Colonic mucosa (tissue), 4 donors: ENCODE measurements around the gene SMAP2. TPM values are rescaled to one million over a fixed set of nuclear protein-coding genes. Genes with fewer than 3 reads are reported as not detected.
"Not testable (repeated sequence)": the region's sequence is repeated elsewhere in the genome, so short reads cannot be mapped to it uniquely, and the experiment has no call there.

Source experiments
- DNase-seq: peaks from one replicate; pipeline ENCODE4 v3.0.0-alpha.2; 2020
- H3K27ac ChIP-seq: fragments of 200-600 bp; one replicate; pipeline ENCODE4 v1.8.0; 2021
- H3K27me3 ChIP-seq: fragments of 200-600 bp; one replicate; pipeline ENCODE4 v1.8.0; 2021
- H3K36me3 ChIP-seq: fragments of 200-600 bp; one replicate; pipeline ENCODE4 v1.8.0; 2021
- H3K4me1 ChIP-seq: fragments of 200-600 bp; one replicate; pipeline ENCODE4 v1.8.0; 2021; ENCODE audit warnings: mild to moderate bottlenecking
- H3K4me3 ChIP-seq: fragments of 200-600 bp; one replicate; pipeline ENCODE4 v1.8.0; 2021
- H3K9ac ChIP-seq, 2 donors: one replicate each; pipeline ENCODE4 v1.7.0; 2013; ENCODE audit warnings: control low read depth in 2 of 2, low read depth in 2 of 2, low read length in 2 of 2
- H3K9me3 ChIP-seq: fragments of 200-600 bp; one replicate; pipeline ENCODE4 v1.8.0; 2021
- CTCF ChIP-seq: fragments of 200-600 bp; IDR thresholded peaks from one replicate; pipeline ENCODE4 v1.8.0; 2022; ENCODE audit warnings: antibody characterized with exemption, mild to moderate bottlenecking
- intact Hi-C: fragments of 100-400 bp; cut with DNase I; formaldehyde crosslinking; loops from one replicate; pipeline ENCODE4 v1.14.1; 2022
- total RNA-seq, 2 donors: library from RNA; stranded (reverse); fragmentation: NEBNext Ultra II Directional in 1 of 2; extraction: Animal tissue kit (Norgen Biotek cat#: 25700) in 1 of 2; gene quantifications; one replicate each; pipeline ENCODE4 v1.2.1, GENCODE V29; 2021
- donor health status: healthy.
- donor health status: DM: no; HTN: no; CAD: no.
- donor health status: DM: no; HTN: no; CAD: no.

The SMAP2 gene
- total RNA-seq, 2 donors from 2014 or later, result 25.9 to 31.5 TPM

- no peak overlapping the region for H3K4me3 ChIP-seq
- DNase-seq, result no peak
- H3K4me1 ChIP-seq, result peaks cover 4% of the 10 kb centered on the region
- H3K36me3 ChIP-seq, result no peaks in the 10 kb centered on the region
- H3K9me3 ChIP-seq, result no peaks in the 10 kb centered on the region
- no peak overlapping the region for H3K9ac ChIP-seq
- no peak overlapping the region for H3K27ac ChIP-seq
- intact Hi-C loops, result loop anchor here (2.0 to 5.0 kb wide), 3 partner anchors 63 to 257 kb away; no protein-coding TSS in a partner anchor
- H3K27me3 ChIP-seq, result no peaks in the 10 kb centered on the region
- TF ChIP-seq CTCF, result no peak
Measured at GRCh38 chr1:40339420-40340323, 33.9 kb upstream of the SMAP2 start.

GRCh38 chr1:40341491-40342380, 31.8 kb upstream of the SMAP2 start:
- no peak for TF ChIP-seq CTCF
- Histone ChIP-seq H3K4me3 (no peak overlapping the region), H3K27ac (no peak overlapping the region), H3K4me1 (peaks cover 4% of the 10 kb centered on the region), H3K27me3 (no peaks in the 10 kb centered on the region), H3K36me3 (no peaks in the 10 kb centered on the region), H3K9ac (no peak overlapping the region), H3K9me3 (no peaks in the 10 kb centered on the region)
- intact Hi-C loops, result loop anchor here (2.0 to 5.0 kb wide), 3 partner anchors 61 to 259 kb away; no protein-coding TSS in a partner anchor
- DNase-seq, result no peak

- not testable (repeated sequence) for H3K4me3 ChIP-seq, H3K4me1 ChIP-seq, DNase-seq, H3K27ac ChIP-seq, H3K36me3 ChIP-seq, H3K27me3 ChIP-seq, H3K9me3 ChIP-seq, H3K9ac ChIP-seq
- intact Hi-C loops, result loop anchor here (5.0 kb wide), 2 partner anchors 60 to 260 kb away; no protein-coding TSS in a partner anchor
Measured at GRCh38 chr1:40342381-40342717, 31.2 kb upstream of the SMAP2 start.

- intact Hi-C loops, result loop anchor here (5.0 kb wide), 2 partner anchors 58 to 262 kb away; no protein-coding TSS in a partner anchor
- Histone ChIP-seq H3K4me3 (no peak overlapping the region), H3K36me3 (no peaks in the 10 kb centered on the region), H3K27ac (no peak overlapping the region), H3K9ac (no peak overlapping the region), H3K9me3 (no peaks in the 10 kb centered on the region), H3K4me1 (no peaks in the 10 kb centered on the region), H3K27me3 (no peaks in the 10 kb centered on the region)
- DNase-seq, result no peak
- no peak for TF ChIP-seq CTCF
Measured at GRCh38 chr1:40344597-40344996, 28.9 kb upstream of the SMAP2 start.

GRCh38 chr1:40350391-40350790, 23.1 kb upstream of the SMAP2 start:
- H3K9me3 ChIP-seq, result no peaks in the 10 kb centered on the region
- intact Hi-C loops, result no loop called here
- H3K4me3 ChIP-seq, result no peak overlapping the region
- no peaks in the 10 kb centered on the region for H3K27me3 ChIP-seq
- no peak overlapping the region for H3K9ac ChIP-seq
- H3K27ac ChIP-seq, result no peak overlapping the region
- H3K4me1 ChIP-seq, result no peaks in the 10 kb centered on the region
- no peaks in the 10 kb centered on the region for H3K36me3 ChIP-seq
- TF ChIP-seq CTCF, result no peak
- DNase-seq, result no peak
